ENCODE data around the gene TCF7L1. TPM values are rescaled to one million over a fixed set of nuclear protein-coding genes. Genes with fewer than 3 reads are reported as not detected.
A peak's percentile ranks its signal among the peaks of the same experiment; 100 is the strongest.
"Not testable (repeated sequence)": the region's sequence is repeated elsewhere in the genome, so short reads cannot be mapped to it uniquely, and the experiment has no call there.

TCF7L1 gene
- total RNA-seq, 1 donor from 2014 or later: 0.18 TPM

DNA sequence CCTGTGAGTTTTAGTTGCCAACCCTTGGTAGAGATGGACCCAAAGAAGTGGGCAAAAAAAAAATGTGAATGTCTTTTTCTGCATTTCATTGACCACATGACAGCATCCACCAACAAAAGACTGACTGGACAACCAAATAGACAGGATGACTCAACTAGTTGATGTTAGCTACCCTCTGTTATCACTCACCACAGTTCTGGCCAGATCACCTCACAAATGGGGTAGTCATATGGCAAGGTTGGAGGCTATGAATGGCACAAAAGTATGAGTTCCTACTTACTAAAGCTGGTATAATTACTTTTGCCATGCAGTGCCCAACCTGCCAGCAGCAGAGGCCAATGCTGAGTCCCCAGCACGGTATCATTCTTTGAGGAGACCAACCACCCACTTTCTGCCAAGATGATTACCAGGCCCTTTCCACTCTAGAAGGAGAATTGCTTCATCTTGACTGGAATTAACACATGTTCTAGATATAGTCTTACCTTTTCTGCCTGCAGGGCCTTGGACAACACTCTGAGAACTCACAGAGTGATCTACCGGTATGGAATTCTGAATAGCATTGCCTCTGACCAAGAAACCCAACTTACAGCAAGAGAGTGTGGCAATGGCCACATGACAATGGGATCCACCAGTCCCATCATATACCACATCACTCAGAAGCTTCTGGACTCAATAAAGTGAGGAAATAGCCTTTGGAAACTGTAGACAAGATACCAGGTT lies 20.1 kb upstream of the TCF7L1 start:
- DNase-seq (ENCODE audit: low spot score): no peak
- H3K36me3 Mint-ChIP-seq (ENCODE audit: low read depth): no peaks in the 10 kb centered on the region
- H3K27ac Mint-ChIP-seq: no peak overlapping the region

DNA sequence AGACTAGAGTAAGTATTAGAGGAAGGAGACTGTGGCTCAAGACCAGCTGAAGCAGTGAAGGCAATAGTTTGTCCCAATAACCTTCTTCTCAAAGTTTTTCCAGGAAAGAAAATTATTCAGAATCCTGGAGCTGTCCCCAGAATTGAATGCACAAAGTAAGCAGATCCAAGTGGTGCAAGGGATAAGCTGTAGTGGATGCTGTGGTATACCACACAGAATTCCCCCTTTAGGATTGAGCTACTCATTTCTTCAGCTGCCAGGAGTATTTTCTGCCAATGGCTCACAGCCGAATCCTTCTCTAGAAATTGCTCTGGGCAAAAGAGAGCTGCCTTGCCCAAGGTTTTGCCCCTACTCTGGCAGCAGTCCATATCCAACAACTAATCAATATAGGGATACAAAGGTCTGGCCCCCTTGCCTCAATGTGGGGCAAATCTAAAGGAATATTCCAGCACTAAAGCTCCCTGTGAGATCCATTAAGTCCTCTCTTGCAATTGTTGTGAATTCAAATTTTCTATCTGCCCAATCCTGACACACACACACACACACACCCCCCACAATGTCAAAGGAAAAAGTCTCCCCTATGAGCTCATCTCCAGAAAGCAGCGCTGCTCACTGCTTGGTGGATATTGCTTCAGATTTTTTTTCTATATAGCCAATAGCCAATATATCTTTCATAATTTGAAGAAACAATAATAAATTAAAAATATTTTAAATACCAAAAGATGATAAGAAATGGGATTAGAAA lies 18.4 kb upstream of the TCF7L1 start:
- intact Hi-C loops (cut with micrococcal nuclease): no loop called here
- Mint-ChIP-seq H3K36me3 (ENCODE audit: low read depth) (no peaks in the 10 kb centered on the region), H3K27ac (no peak overlapping the region), H3K27me3 (ENCODE audit: low read depth) (peaks cover 18% of the 10 kb centered on the region), H3K4me1 (ENCODE audit: low read depth) (no peaks in the 10 kb centered on the region), H3K4me3 (ENCODE audit: low read depth) (no peak overlapping the region), H3K9me3 (no peaks in the 10 kb centered on the region)
- no peak for DNase-seq (ENCODE audit: low spot score)

More for the DNA sequence above, 20.1 kb upstream of the TCF7L1 start:
- H3K9me3 Mint-ChIP-seq: no peaks in the 10 kb centered on the region
- no peak overlapping the region for H3K4me3 Mint-ChIP-seq (ENCODE audit: low read depth)
- intact Hi-C loops (cut with micrococcal nuclease): no loop called here
- no peaks in the 10 kb centered on the region for H3K4me1 Mint-ChIP-seq (ENCODE audit: low read depth)
- peaks cover 15% of the 10 kb centered on the region for H3K27me3 Mint-ChIP-seq (ENCODE audit: low read depth)

DNA sequence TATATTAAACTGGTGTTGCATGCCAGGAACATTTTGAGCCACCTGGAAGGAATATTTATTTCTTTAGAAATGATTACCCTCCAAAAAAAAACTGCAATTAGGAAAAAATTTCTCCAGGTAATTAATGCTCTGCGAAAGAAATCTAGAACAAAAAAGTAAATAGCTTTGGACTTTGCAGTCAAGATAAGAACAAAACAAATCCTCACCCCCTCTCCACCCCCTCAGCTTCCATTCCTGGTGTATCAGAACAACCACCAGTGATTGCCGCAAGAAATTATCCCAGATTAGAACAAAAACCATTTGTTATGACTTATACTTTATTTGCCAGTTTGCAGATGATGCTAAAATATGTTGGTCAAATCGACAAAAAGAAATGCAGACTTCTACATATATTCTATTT lies 17.0 kb upstream of the TCF7L1 start:
- Mint-ChIP-seq H3K9me3 (no peaks in the 10 kb centered on the region), H3K4me1 (ENCODE audit: low read depth) (no peaks in the 10 kb centered on the region), H3K36me3 (ENCODE audit: low read depth) (no peaks in the 10 kb centered on the region), H3K27me3 (ENCODE audit: low read depth) (peaks cover 19% of the 10 kb centered on the region), H3K27ac (no peak overlapping the region), H3K4me3 (ENCODE audit: low read depth) (no peak overlapping the region)
- intact Hi-C loops (cut with micrococcal nuclease): no loop called here
- DNase-seq (ENCODE audit: low spot score): no peak

DNA sequence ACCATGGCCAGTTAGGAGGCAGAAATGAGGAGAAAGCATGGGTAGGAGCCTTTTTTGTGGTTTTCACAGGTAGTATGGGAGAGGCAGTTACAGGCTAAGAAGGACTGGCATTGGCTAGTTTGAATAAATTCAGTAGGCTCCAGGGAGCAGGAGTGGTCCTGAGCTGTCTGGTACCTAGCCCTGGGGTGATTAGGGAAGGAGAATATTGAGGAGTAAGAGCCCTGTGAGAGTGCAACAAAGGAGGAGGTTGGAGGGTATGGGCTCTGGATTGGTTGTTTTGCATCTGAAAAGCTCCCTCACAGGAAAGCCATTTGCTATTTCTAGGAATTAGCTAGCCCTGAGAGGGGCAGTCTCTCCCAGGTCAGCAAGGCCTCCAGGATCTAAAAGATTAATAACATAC lies 13.3 kb upstream of the TCF7L1 start:
- Mint-ChIP-seq H3K36me3 (ENCODE audit: low read depth) (no peaks in the 10 kb centered on the region), H3K4me1 (ENCODE audit: low read depth) (no peaks in the 10 kb centered on the region), H3K27ac (no peak overlapping the region), H3K4me3 (ENCODE audit: low read depth) (no peak overlapping the region), H3K27me3 (ENCODE audit: low read depth) (peaks cover 8% of the 10 kb centered on the region), H3K9me3 (no peaks in the 10 kb centered on the region)
- intact Hi-C loops (cut with micrococcal nuclease): no loop called here
- DNase-seq (ENCODE audit: low spot score): no peak

DNA sequence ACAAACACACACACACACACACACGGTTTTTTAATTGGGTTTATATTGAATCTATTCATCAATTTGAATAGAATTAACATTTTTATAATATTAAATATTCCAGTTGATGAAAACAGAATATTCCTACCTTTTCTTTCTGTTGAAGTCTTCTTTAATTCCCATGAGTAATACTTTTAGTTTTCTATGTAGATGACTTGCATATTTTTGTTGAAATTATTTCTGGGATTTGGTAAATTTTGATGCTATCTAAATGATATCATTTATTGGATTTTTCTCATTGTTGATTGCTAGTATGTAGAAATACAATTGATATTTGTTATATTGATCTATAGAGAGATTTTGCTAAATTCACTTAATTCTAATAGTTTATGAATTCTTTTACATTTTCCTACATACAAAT lies 12.8 kb upstream of the TCF7L1 start:
- Mint-ChIP-seq H3K36me3 (ENCODE audit: low read depth) (no peaks in the 10 kb centered on the region), H3K27ac (no peak overlapping the region), H3K27me3 (ENCODE audit: low read depth) (peaks cover 8% of the 10 kb centered on the region), H3K9me3 (no peaks in the 10 kb centered on the region), H3K4me1 (ENCODE audit: low read depth) (no peaks in the 10 kb centered on the region), H3K4me3 (ENCODE audit: low read depth) (no peak overlapping the region)
- intact Hi-C loops (cut with micrococcal nuclease): no loop called here
- no peak for DNase-seq (ENCODE audit: low spot score)

DNA sequence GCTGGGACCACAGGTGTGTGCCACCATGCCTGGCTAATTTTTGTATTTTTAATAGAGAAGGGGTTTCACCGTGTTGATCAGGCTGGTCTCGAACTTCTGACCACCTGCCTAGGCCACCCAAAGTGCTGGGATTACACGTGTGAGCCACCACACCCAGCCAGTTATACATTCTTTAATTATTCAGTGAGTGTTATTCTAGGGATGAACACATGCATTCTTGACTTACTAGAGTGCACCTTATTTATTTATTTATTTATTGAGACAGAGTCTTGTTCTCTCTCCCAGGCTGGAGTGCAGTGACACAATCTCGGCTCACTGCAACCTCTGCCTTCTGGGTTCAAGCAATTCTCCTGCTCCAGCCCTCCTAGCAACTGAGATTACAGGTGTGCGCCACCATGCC lies 6.7 kb upstream of the TCF7L1 start:
- H3K4me1 Mint-ChIP-seq (ENCODE audit: low read depth); H3K27ac Mint-ChIP-seq; H3K9me3 Mint-ChIP-seq; DNase-seq (ENCODE audit: low spot score); H3K4me3 Mint-ChIP-seq (ENCODE audit: low read depth); H3K36me3 Mint-ChIP-seq (ENCODE audit: low read depth); intact Hi-C loops (cut with micrococcal nuclease): not testable (repeated sequence)
- H3K27me3 Mint-ChIP-seq (ENCODE audit: low read depth): peaks cover 15% of the 10 kb centered on the region

DNA sequence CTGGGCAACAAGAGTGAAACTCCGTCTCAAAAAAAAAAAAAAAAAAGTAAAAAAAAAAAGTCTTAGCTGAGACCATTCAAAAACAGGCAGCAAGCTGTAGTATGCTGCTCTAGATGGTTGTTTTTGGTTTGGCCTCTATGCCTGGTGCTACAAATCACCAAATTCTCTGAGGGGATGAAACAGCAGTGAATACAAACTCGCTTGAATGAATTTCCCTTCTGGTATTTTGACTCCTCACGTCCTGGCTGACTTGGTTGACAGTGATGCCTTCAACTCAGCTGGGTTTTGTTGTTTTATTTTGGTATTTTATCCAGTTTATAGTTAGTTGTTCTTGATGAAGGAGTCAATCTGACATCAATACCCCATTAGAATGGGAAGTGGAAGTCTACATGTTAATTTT lies 3.3 kb upstream of the TCF7L1 start:
- intact Hi-C loops (cut with micrococcal nuclease): loop anchor here (5.0 kb wide), 1 partner anchor 157 kb away; no protein-coding TSS in a partner anchor
- H3K9me3 Mint-ChIP-seq: no peaks in the 10 kb centered on the region

DNA sequence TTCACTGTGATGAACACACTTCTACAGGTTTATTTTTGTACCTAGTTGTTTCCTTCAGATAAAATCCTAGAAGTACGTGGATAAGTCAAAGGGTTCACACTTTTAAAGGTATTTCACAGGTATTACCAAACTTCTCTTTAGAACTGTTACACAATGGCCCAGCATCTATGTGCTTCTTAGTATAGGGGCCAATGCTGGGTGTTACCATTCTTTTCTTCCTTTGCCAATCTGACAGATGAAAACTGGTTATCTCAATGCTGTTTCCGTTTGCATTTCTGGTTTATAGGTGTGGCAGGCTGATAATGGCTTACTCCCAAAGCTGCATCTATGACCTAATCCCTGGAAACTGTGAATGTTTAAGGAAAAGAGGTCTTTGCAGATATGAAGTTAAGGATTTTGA lies 2.8 kb upstream of the TCF7L1 start:
- H3K9me3 Mint-ChIP-seq: no peaks in the 10 kb centered on the region
- no peaks in the 10 kb centered on the region for H3K36me3 Mint-ChIP-seq (ENCODE audit: low read depth)
- no peak overlapping the region for H3K27ac Mint-ChIP-seq
- no peak overlapping the region for H3K4me3 Mint-ChIP-seq (ENCODE audit: low read depth)
- intact Hi-C loops (cut with micrococcal nuclease): loop anchor here (5.0 kb wide), 1 partner anchor 157 kb away; no protein-coding TSS in a partner anchor
- no peak for DNase-seq (ENCODE audit: low spot score)
- H3K4me1 Mint-ChIP-seq (ENCODE audit: low read depth): peaks cover 4% of the 10 kb centered on the region
- peaks cover 40% of the 10 kb centered on the region for H3K27me3 Mint-ChIP-seq (ENCODE audit: low read depth)

More for the DNA sequence above, 3.3 kb upstream of the TCF7L1 start:
- H3K27me3 Mint-ChIP-seq (ENCODE audit: low read depth): peaks cover 35% of the 10 kb centered on the region
- no peak for DNase-seq (ENCODE audit: low spot score)
- no peaks in the 10 kb centered on the region for H3K36me3 Mint-ChIP-seq (ENCODE audit: low read depth)
- no peak overlapping the region for H3K4me3 Mint-ChIP-seq (ENCODE audit: low read depth)
- H3K4me1 Mint-ChIP-seq (ENCODE audit: low read depth): peaks cover 4% of the 10 kb centered on the region
- no peak overlapping the region for H3K27ac Mint-ChIP-seq

DNA sequence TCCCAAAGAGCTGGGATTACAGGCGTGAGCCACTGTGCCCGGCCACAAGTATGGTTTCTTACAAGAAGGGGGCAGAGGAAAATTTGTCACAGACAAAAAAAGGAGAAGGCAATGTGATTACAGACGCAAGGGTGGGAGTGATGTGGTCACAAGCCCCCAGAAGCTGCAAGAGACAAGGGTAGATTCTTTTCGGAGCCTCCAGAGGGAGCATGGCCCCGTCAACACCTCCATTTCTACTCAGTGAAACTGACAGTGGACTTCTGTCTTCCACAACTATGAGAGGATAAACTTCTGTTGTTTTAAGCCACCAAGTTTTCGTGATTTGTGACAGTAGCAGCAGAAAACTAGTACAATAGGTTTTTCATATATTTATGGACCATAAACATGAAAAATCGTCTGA lies 2.1 kb upstream of the TCF7L1 start:
- H3K9me3 Mint-ChIP-seq: no peaks in the 10 kb centered on the region
- H3K4me3 Mint-ChIP-seq (ENCODE audit: low read depth): no peak overlapping the region
- no peak overlapping the region for H3K27ac Mint-ChIP-seq
- DNase-seq (ENCODE audit: low spot score): no peak
- intact Hi-C loops (cut with micrococcal nuclease): loop anchor here (5.0 kb wide), 1 partner anchor 156 kb away; no protein-coding TSS in a partner anchor
- no peaks in the 10 kb centered on the region for H3K36me3 Mint-ChIP-seq (ENCODE audit: low read depth)
- peaks cover 47% of the 10 kb centered on the region for H3K27me3 Mint-ChIP-seq (ENCODE audit: low read depth)
- peaks cover 4% of the 10 kb centered on the region for H3K4me1 Mint-ChIP-seq (ENCODE audit: low read depth)

DNA sequence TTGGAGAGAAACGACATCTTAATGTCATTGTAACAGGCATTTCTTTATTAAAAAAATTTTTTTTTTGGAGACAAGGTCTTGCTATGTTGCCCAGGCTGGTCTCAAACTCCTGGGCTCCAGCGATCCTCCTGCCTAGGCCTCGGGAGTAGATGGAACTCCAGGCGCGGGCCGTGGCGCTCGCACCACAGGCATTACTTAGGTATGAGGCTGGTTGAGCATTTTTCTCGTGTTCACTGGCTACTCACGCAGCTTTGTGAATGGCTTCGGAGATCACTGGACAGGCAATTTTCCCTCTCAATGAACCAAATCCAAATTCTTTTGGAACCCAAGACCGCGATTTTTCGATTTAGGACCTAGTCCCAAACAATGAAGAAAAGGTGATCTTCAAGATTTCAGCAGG lies 795 bp upstream of the TCF7L1 start:
- no peak overlapping the region for H3K27ac Mint-ChIP-seq
- DNase-seq (ENCODE audit: low spot score): no peak
- intact Hi-C loops (cut with micrococcal nuclease): loop anchor here (5.0 kb wide), 1 partner anchor 155 kb away; no protein-coding TSS in a partner anchor
- peak overlapping the region; percentile 71 for H3K4me3 Mint-ChIP-seq (ENCODE audit: low read depth)
- H3K27me3 Mint-ChIP-seq (ENCODE audit: low read depth): peaks cover 59% of the 10 kb centered on the region
- no peaks in the 10 kb centered on the region for H3K36me3 Mint-ChIP-seq (ENCODE audit: low read depth)
- peaks cover 4% of the 10 kb centered on the region for H3K4me1 Mint-ChIP-seq (ENCODE audit: low read depth)
- no peaks in the 10 kb centered on the region for H3K9me3 Mint-ChIP-seq

DNA sequence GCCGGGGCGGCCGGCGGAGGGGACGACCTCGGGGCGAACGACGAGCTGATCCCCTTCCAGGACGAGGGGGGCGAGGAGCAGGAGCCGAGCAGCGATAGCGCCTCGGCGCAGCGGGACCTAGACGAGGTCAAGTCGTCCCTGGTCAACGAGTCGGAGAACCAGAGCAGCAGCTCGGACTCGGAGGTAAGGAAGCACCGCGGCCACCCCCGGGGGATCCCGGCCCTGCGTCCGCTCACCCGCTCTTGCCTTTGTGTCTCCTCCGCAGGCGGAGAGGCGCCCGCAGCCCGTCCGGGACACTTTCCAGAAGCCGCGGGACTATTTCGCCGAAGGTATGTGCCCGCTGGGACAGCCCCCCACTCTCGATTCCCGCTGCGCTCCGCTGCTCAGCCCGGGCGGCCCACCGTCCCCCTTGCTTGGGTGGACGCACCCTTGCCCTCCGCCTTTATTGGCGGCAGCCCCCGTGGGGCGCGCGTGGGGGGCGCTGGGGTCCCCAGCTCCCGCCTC lies 611 bp downstream of the TCF7L1 start:
- H3K9me3 Mint-ChIP-seq: no peaks in the 10 kb centered on the region
- DNase-seq (ENCODE audit: low spot score): peak; percentile 16
- no peaks in the 10 kb centered on the region for H3K36me3 Mint-ChIP-seq (ENCODE audit: low read depth)
- peaks cover 66% of the 10 kb centered on the region for H3K27me3 Mint-ChIP-seq (ENCODE audit: low read depth)
- intact Hi-C loops (cut with micrococcal nuclease): loop anchor here (5.0 kb wide), 1 partner anchor 153 kb away; no protein-coding TSS in a partner anchor
- peaks cover 4% of the 10 kb centered on the region for H3K4me1 Mint-ChIP-seq (ENCODE audit: low read depth)
- no peak overlapping the region for H3K27ac Mint-ChIP-seq
- H3K4me3 Mint-ChIP-seq (ENCODE audit: low read depth): no peak overlapping the region

DNA sequence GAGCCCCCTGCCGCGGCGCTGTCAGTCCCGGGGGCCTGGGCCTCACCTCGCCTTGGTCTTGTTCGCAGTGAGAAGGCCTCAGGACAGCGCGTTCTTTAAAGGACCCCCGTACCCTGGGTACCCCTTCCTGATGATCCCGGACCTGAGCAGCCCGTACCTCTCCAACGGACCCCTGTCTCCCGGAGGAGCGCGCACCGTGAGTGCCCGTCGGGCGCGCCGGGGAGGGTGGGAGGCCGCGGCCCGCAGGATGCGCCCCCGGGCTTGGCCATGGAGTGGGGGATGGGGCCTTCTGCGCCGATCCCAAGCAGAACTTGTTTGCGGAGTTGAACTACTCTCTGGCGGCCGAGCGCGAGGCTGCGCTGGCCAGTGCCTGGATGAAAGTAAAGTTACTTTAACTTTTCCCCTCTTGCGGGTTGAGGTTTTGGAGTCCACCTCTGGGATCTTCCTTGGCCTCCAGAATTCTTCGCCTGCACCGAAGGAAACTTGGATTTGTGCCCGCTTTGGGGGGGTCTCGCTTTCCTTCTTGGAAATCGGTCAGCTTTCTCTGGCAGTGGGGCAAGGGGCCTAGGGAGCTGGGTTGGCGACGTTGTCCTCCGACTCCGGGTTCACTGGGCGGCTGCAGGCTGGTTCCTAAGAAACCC lies 1.2 kb downstream of the TCF7L1 start:
- H3K9me3 Mint-ChIP-seq: no peaks in the 10 kb centered on the region
- DNase-seq (ENCODE audit: low spot score): no peak
- H3K27me3 Mint-ChIP-seq (ENCODE audit: low read depth): peaks cover 68% of the 10 kb centered on the region
- H3K4me3 Mint-ChIP-seq (ENCODE audit: low read depth): no peak overlapping the region
- no peak overlapping the region for H3K27ac Mint-ChIP-seq
- peaks cover 4% of the 10 kb centered on the region for H3K4me1 Mint-ChIP-seq (ENCODE audit: low read depth)
- intact Hi-C loops (cut with micrococcal nuclease): loop anchor here (5.0 kb wide), 1 partner anchor 153 kb away; no protein-coding TSS in a partner anchor
- no peaks in the 10 kb centered on the region for H3K36me3 Mint-ChIP-seq (ENCODE audit: low read depth)

Measured in activated T-helper 2 cell treated with anti-CD3 and anti-CD28 coated beads, Interferon-gamma antibody, Interleukin-2, Interleukin-4, amounts not matched to agents 10 μg/mL and 5 μg/mL and 100 μg/mL, durations not matched to agents 14 hours and 24 hours and 36 hours (primary cell).